OCI-LY7 (cell line): ENCODE results near the gene SLC39A7.

Experiments used
- EZH2phosphoT487 ChIP-seq: fragments of 200-600 bp; sonication (generic); IDR thresholded peaks from 2 replicates; pipeline ENCODE4 v1.6.1; 2018; ENCODE audit warnings: low read depth, borderline replicate concordance, mild to moderate bottlenecking, mixed run types, antibody characterized with exemption, low read length, moderate library complexity, mixed read lengths
- TF ChIP-seq, protein P1 (sequence below): fragments of 200-600 bp; sonication (generic); conservative IDR thresholded peaks from 2 replicates; pipeline ENCODE4 v1.5.1; 2014; ENCODE audit warnings: mild to moderate bottlenecking, antibody characterized with exemption, low read length, moderate library complexity, mixed read lengths

DNA sequence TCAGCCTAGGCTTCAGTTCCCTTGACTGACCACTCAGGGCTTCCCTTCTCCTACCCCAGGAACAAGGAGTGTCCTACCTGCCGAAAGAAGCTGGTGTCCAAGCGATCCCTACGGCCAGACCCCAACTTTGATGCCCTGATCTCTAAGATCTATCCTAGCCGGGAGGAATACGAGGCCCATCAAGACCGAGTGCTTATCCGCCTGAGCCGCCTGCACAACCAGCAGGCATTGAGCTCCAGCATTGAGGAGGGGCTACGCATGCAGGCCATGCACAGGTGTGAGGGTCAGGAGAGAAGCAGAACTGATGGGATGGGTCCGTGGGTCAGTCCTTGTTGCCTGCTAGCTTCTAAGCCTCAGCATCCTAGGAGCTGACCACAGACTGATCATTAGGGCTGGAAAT is 9.2 kb downstream of the SLC39A7 start:
- TF ChIP-seq, protein P1, sequence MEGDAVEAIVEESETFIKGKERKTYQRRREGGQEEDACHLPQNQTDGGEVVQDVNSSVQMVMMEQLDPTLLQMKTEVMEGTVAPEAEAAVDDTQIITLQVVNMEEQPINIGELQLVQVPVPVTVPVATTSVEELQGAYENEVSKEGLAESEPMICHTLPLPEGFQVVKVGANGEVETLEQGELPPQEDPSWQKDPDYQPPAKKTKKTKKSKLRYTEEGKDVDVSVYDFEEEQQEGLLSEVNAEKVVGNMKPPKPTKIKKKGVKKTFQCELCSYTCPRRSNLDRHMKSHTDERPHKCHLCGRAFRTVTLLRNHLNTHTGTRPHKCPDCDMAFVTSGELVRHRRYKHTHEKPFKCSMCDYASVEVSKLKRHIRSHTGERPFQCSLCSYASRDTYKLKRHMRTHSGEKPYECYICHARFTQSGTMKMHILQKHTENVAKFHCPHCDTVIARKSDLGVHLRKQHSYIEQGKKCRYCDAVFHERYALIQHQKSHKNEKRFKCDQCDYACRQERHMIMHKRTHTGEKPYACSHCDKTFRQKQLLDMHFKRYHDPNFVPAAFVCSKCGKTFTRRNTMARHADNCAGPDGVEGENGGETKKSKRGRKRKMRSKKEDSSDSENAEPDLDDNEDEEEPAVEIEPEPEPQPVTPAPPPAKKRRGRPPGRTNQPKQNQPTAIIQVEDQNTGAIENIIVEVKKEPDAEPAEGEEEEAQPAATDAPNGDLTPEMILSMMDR, result no peak
- TF ChIP-seq EZH2phosphoT487, result no peak
